GM18909 (cell line): ENCODE results near the gene CHRNE.
"Not testable (repeated sequence)": the region's sequence is repeated elsewhere in the genome, so short reads cannot be mapped to it uniquely, and the experiment has no call there.

ENCODE experiments used
- ATAC-seq: cut with Tn5 transposase; IDR thresholded peaks from one replicate; pipeline ENCODE4 v1.9.1; 2021; ENCODE audit warnings: mild to moderate bottlenecking; ENCODE audit not compliant: unreplicated experiment, poor library complexity

CHRNE gene

GRCh38 chr17:4908711-4909496 lies 6.0 kb upstream of the CHRNE start:
- ATAC-seq = no peak

GRCh38 chr17:4908301-4908700 lies 5.4 kb upstream of the CHRNE start:
- ATAC-seq = no peak

- ATAC-seq = not testable (repeated sequence)
Observed at GRCh38 chr17:4906642-4907041, 3.7 kb upstream of the CHRNE start.

GRCh38 chr17:4902540-4902939 lies 358 bp downstream of the CHRNE start:
- ATAC-seq = no peak

GRCh38 chr17:4901648-4902344 lies 1.1 kb downstream of the CHRNE start:
- ATAC-seq = no peak

GRCh38 chr17:4901108-4901647 lies 1.7 kb downstream of the CHRNE start:
- no peak for ATAC-seq

GRCh38 chr17:4900231-4901107 lies 2.4 kb downstream of the CHRNE start:
- no peak for ATAC-seq

- peak; percentile 63 for ATAC-seq
Observed at GRCh38 chr17:4899341-4900230, 3.3 kb downstream of the CHRNE start, which contains the start of gene C17orf107. Gene C17orf107 (plus strand): TSS chr17:4899536. CDS start chr17:4899763, 227 bp downstream.

GRCh38 chr17:4898927-4899326 lies 4.0 kb downstream of the CHRNE start:
- ATAC-seq = no peak

- no peak for ATAC-seq
Observed at GRCh38 chr17:4898351-4898750, 4.5 kb downstream of the CHRNE start.

GRCh38 chr17:4897785-4898184 lies 5.1 kb downstream of the CHRNE start:
- ATAC-seq = no peak

- ATAC-seq = no peak
Observed at GRCh38 chr17:4897198-4897687, 5.7 kb downstream of the CHRNE start.

- ATAC-seq = no peak
Observed at GRCh38 chr17:4896332-4897197, 6.3 kb downstream of the CHRNE start.

- no peak for ATAC-seq
Observed at GRCh38 chr17:4895657-4896331, 7.1 kb downstream of the CHRNE start.

- no peak for ATAC-seq
Observed at GRCh38 chr17:4895121-4895520, 7.8 kb downstream of the CHRNE start.

- no peak for ATAC-seq
Observed at GRCh38 chr17:4893721-4894560, 9.0 kb downstream of the CHRNE start.

GRCh38 chr17:4893272-4893671 lies 9.6 kb downstream of the CHRNE start:
- ATAC-seq = no peak
